Fibroblast of villous mesenchyme (primary cell): ENCODE results near the gene RPS24. TPM values are rescaled to one million over a fixed set of nuclear protein-coding genes. Genes with fewer than 3 reads are reported as not detected.
"Not testable (repeated sequence)": the region's sequence is repeated elsewhere in the genome, so short reads cannot be mapped to it uniquely, and the experiment has no call there.

Experiments
- DNase-seq: peaks from one replicate; pipeline ENCODE4 v3.0.0-alpha.2; 2010; ENCODE audit warnings: low read depth
- H3K4me3 ChIP-seq: 2 replicates; pipeline ENCODE4 v1.5.1; 2011; ENCODE audit warnings: low read depth, mild to moderate bottlenecking, low read length
- total RNA-seq: library from RNA; depleted of rRNA; stranded (reverse); fragments of >200 nt; gene quantifications from 2 replicates; pipeline ENCODE4 v1.2.3, GENCODE V29; 2012
- TF ChIP-seq, protein P1 (sequence below): IDR thresholded peaks from 2 replicates; pipeline ENCODE4 v1.5.1; 2012; ENCODE audit warnings: low read depth, mild to moderate bottlenecking, low read length; ENCODE audit not compliant: insufficient read depth

The RPS24 gene
- total RNA-seq, 1 donor: 1,478 TPM

DNA sequence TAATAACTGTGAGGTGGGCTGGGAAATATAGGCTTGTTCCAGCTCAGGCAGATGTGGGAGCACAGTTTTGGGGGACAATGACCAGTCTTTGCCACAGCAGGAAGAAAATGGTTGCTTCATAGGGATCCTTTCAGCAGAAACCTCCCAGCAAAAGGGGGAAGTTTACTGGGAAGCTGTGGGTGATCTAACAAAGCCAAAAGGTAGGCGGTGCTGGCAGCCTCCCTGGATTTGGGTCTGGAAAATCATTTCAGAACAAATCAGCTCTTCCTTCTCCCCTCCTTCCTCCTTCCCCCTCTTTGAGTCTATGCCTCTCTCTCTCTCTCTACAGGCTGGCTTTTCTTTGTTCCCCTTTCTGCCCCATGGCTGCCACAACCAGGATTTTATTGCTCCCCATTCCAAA lies 16.2 kb downstream of the RPS24 start:
- no peak overlapping the region for H3K4me3 ChIP-seq
- no peak for DNase-seq
- TF ChIP-seq, protein P1, sequence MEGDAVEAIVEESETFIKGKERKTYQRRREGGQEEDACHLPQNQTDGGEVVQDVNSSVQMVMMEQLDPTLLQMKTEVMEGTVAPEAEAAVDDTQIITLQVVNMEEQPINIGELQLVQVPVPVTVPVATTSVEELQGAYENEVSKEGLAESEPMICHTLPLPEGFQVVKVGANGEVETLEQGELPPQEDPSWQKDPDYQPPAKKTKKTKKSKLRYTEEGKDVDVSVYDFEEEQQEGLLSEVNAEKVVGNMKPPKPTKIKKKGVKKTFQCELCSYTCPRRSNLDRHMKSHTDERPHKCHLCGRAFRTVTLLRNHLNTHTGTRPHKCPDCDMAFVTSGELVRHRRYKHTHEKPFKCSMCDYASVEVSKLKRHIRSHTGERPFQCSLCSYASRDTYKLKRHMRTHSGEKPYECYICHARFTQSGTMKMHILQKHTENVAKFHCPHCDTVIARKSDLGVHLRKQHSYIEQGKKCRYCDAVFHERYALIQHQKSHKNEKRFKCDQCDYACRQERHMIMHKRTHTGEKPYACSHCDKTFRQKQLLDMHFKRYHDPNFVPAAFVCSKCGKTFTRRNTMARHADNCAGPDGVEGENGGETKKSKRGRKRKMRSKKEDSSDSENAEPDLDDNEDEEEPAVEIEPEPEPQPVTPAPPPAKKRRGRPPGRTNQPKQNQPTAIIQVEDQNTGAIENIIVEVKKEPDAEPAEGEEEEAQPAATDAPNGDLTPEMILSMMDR: no peak

- no peak overlapping the region for H3K4me3 ChIP-seq
- TF ChIP-seq, protein P1: no peak
- peak; percentile 55 for DNase-seq
These were observed 19.7 kb downstream of the RPS24 start for GRCh38 chr10:78053211-78053868.

GRCh38 chr10:78058562-78058961 lies 24.9 kb downstream of the RPS24 start:
- no peak overlapping the region for H3K4me3 ChIP-seq
- DNase-seq: no peak
- TF ChIP-seq, protein P1: no peak

DNA sequence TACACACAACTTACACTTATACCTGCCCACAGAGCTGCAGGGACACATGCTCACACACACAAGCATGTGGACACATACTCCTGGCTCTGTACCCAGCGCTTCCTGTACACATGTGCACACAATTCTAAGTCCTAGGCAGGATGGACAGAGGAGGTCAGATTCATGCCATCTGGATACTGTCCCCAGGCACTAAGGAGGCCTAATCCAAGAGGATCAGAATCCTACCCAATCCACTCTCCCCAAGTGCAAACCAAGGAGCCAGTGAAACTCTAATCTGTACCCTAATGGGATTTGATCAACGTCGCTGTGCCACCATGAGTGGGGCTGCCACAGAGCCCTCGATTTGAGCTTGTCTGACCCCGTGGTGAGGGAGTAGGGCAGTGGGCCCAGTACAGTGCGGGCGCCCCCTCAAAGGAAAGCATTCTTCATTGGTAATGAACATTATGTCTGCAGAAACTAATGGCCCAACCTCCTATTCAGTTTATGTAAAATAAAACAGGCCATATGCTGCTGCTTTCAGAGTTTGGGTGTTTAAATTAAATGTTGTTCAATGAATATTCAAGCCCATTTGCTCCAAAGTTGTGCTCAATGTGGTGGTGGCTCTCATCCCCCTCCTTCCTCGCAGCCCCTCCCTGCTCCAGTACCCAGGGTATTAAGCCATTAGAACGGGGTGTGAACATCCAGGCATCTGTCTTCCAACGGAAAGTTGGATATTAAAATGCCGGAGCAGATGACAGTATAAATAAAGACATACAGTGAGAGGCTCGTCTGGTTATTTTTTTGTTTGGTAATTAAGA lies 26.4 kb downstream of the RPS24 start:
- H3K4me3 ChIP-seq: no peak overlapping the region
- TF ChIP-seq, protein P1: no peak
- no peak for DNase-seq

DNA sequence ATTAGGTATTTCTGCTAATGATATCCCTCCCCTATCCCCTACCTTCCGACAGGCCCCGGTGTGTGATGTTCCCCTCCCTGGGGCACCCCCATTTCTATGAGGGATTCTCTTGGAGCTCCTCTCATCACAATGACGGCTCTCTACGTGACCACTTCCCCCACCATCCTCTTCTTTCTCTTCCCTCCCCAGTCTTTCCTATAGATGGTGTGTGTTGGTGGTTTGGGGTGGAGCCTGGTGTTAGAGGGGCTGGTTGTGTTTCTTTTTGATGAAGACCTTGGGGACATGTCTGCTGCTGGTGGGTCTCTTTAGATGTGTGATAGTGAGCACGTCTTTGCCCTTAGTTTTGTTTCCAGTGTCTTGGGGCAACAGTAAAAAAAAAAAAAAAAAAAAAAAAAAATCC lies 28.6 kb downstream of the RPS24 start:
- H3K4me3 ChIP-seq: no peak overlapping the region
- TF ChIP-seq, protein P1: no peak
- DNase-seq: no peak

GRCh38 chr10:78063236-78063635 lies 29.6 kb downstream of the RPS24 start:
- no peak for DNase-seq
- TF ChIP-seq, protein P1: no peak
- H3K4me3 ChIP-seq: no peak overlapping the region

- not testable (repeated sequence) for DNase-seq, H3K4me3 ChIP-seq
These were observed 31.3 kb downstream of the RPS24 start for GRCh38 chr10:78064919-78065318.
